Measurements from ENCODE around the gene CNNM2.

The CNNM2 gene

GRCh38 chr10:103110407-103110806, 192.3 kb downstream of the CNNM2 start:
- TF ChIP-seq CTCF (IDR thresholded peaks at IDR 0.05; ENCODE audit: insufficient read depth, low read length): no peak
- no peak for TF ChIP-seq GABPA (IDR thresholded peaks at IDR 0.05; ENCODE audit: low read depth)
- TF ChIP-seq REST (IDR thresholded peaks at IDR 0.05; ENCODE audit: insufficient replicate concordance, low read depth): no peak
- no peak for TF ChIP-seq SPI1 (IDR thresholded peaks at IDR 0.05; ENCODE audit: borderline replicate concordance, low read depth)
- TF ChIP-seq POLR2AphosphoS5 (IDR thresholded peaks at IDR 0.05; ENCODE audit: low read depth): no peak
- Histone ChIP-seq H3K4me3 (replicated peaks; ENCODE audit: insufficient read depth, low read length) (no peak overlapping the region), H3K27ac (replicated peaks) (no peak overlapping the region; the same call in 1 of the 2 replicates), H3K27me3 (ENCODE audit: insufficient read depth, poor library complexity, severe bottlenecking) (no peaks in the 10 kb centered on the region)
- no peak for DNase-seq (ENCODE audit: low read depth in 1 of 2, low spot score in 1 of 2)

GRCh38 chr10:103111031-103111917, 193.2 kb downstream of the CNNM2 start:
- TF ChIP-seq GABPA (IDR thresholded peaks at IDR 0.05; ENCODE audit: low read depth): no peak
- TF ChIP-seq CTCF (IDR thresholded peaks at IDR 0.05; ENCODE audit: insufficient read depth, low read length): no peak
- TF ChIP-seq SPI1 (IDR thresholded peaks at IDR 0.05; ENCODE audit: borderline replicate concordance, low read depth): no peak
- TF ChIP-seq REST (IDR thresholded peaks at IDR 0.05; ENCODE audit: insufficient replicate concordance, low read depth): no peak
- no peak for TF ChIP-seq POLR2AphosphoS5 (IDR thresholded peaks at IDR 0.05; ENCODE audit: low read depth)
- Histone ChIP-seq H3K27me3 (ENCODE audit: insufficient read depth, poor library complexity, severe bottlenecking) (no peaks in the 10 kb centered on the region), H3K4me3 (replicated peaks; ENCODE audit: insufficient read depth, low read length) (no peak overlapping the region), H3K27ac (replicated peaks) (no peak overlapping the region; the same call in 1 of the 2 replicates)
- no peak for DNase-seq (ENCODE audit: low read depth in 1 of 2, low spot score in 1 of 2)

- Histone ChIP-seq H3K27ac (replicated peaks) (no peak overlapping the region), H3K4me3 (replicated peaks; ENCODE audit: insufficient read depth, low read length) (no peak overlapping the region), H3K27me3 (ENCODE audit: insufficient read depth, poor library complexity, severe bottlenecking) (no peaks in the 10 kb centered on the region)
- TF ChIP-seq POLR2AphosphoS5 (IDR thresholded peaks at IDR 0.05; ENCODE audit: low read depth): no peak
- no peak for TF ChIP-seq REST (IDR thresholded peaks at IDR 0.05; ENCODE audit: insufficient replicate concordance, low read depth)
- TF ChIP-seq GABPA (IDR thresholded peaks at IDR 0.05; ENCODE audit: low read depth): no peak
- no peak for TF ChIP-seq CTCF (IDR thresholded peaks at IDR 0.05; ENCODE audit: insufficient read depth, low read length)
- DNase-seq (ENCODE audit: low read depth in 1 of 2, low spot score in 1 of 2): no peak
Observed at GRCh38 chr10:103111918-103112877, 194.1 kb downstream of the CNNM2 start.
